T follicular helper cell (primary cell): ENCODE measurements around the gene PRM3.

Source experiments
- DNase-seq: peaks from one replicate; pipeline ENCODE4 v3.0.0-alpha.2; 2020; ENCODE audit warnings: low read depth

The PRM3 gene

GRCh38 chr16:11224096-11224893, 49.1 kb downstream of the PRM3 start:
- peak; percentile 18 for DNase-seq
